Measurements from ENCODE around the gene SPATS2L.
A peak's percentile ranks its signal among the peaks of the same experiment; 100 is the strongest.

Gene SPATS2L

DNA sequence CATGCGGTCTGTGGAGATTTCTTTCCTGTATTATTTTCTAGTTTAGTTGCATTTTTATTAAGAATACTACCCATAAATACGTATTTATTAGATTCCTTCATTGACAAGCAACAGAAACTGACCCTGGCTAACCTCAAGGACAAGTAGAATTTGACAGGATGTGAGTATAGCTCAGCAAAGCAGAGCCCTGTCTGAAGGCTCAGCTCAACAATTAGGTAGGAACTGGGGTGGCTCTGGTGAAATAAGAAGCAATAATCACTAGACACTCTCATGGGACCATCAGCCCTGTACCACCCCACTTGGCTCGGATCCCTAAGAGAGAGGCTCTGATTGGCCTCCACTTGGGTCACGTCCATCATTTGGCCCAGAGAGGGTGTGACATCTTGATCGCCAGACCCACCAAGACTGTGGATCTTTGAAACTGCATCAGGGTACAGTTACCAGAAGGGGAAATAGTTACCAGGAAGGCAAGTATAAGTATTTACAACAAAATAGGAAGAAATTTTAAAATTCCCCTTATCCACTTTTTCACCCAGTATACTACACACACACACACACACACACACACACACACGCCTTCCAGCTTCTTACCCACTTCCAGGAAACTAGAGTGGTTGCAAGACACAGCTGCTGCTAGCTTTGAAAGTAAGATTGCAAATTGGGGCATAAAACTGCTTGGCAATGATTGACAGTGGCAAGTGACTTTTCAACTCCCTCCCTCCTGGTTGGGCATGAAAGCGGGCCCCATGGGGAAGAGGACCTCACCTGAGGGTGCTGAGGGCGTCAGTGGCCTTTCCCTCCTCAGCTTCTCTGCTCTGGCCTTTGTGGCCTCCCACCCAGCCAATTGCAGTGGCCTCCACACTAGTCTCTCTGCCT lies 161.6 kb downstream of the SPATS2L start:
- H3K4me3 ChIP-seq (ENCODE audit: low read depth, low read length): no peak overlapping the region
- TF ChIP-seq, protein P1, sequence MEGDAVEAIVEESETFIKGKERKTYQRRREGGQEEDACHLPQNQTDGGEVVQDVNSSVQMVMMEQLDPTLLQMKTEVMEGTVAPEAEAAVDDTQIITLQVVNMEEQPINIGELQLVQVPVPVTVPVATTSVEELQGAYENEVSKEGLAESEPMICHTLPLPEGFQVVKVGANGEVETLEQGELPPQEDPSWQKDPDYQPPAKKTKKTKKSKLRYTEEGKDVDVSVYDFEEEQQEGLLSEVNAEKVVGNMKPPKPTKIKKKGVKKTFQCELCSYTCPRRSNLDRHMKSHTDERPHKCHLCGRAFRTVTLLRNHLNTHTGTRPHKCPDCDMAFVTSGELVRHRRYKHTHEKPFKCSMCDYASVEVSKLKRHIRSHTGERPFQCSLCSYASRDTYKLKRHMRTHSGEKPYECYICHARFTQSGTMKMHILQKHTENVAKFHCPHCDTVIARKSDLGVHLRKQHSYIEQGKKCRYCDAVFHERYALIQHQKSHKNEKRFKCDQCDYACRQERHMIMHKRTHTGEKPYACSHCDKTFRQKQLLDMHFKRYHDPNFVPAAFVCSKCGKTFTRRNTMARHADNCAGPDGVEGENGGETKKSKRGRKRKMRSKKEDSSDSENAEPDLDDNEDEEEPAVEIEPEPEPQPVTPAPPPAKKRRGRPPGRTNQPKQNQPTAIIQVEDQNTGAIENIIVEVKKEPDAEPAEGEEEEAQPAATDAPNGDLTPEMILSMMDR (IDR thresholded peaks at IDR 0.05; ENCODE audit: borderline replicate concordance, insufficient read depth, low read depth, low read length): no peak

DNA sequence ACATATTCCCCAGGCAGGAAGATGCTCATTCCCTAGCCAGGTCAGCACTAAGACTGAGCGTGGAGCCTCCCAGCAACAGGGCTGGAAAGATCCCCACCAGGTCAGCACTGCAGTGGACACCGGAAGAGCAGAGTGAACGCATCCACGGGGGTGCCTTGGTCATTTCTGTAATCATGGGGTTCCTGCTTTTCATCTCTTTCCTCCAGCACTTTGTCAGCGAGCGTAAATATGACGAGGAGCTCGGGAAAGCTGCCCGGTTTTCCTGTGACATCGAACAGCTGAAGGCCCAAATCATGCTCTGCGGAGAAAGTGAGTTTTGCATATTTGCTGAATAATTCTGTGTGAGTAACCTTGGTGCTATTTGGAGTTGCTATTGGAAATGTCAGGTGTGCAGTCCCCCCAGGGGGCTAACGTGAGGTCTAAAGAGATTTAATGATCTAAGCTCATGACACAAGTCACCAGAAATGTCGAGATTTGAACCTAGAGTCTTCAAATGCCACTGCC lies 163.3 kb downstream of the SPATS2L start:
- H3K4me3 ChIP-seq (ENCODE audit: low read depth, low read length): no peak overlapping the region
- TF ChIP-seq, protein P1 (IDR thresholded peaks at IDR 0.05; ENCODE audit: borderline replicate concordance, insufficient read depth, low read depth, low read length): no peak

DNA sequence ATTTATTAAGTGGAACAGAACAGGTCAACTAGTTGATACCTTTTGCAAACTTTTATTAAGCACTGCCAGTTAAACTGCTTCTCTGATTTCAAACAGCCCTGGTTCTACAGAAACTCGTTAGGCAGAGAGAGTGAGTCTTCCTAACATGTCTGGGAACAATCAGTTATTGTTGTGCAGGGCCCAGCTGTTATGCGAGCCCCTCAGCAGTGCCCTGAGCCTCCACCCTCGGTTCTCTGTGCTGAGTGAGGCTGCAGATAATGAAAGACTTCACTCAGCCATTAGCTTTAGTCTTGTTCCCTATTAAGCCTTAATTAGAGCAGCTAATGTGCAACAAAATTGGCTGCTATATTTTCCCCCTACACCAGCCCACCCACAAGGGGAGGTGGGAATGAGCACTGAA lies 163.7 kb downstream of the SPATS2L start:
- H3K4me3 ChIP-seq (ENCODE audit: low read depth, low read length): no peak overlapping the region
- TF ChIP-seq, protein P1 (IDR thresholded peaks at IDR 0.05; ENCODE audit: borderline replicate concordance, insufficient read depth, low read depth, low read length): no peak

DNA sequence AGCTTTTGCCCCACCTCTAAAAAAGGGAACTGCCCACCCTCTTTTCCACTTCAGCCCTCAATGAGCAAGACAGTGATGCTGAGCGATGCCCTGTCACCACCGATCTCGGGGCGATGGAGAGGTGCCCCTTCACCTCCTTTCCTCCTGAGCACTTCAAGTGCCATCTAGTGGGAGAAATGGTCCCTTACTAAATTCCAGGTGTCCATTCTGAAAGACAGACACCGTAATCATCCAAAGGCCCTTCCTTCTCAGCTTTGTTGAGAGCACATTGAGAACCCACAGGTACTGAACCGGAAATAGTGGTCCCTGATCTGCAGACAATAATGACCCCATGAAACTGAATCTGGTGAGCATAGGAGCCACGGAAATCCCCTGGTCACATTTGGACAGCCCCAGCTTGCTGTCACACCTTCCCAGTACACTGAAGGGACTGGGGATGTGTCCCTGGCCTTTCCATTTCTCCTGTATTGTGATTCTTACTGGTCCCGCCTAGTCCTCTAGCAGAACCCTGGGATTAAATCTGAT lies 164.9 kb downstream of the SPATS2L start:
- TF ChIP-seq, protein P1 (IDR thresholded peaks at IDR 0.05; ENCODE audit: borderline replicate concordance, insufficient read depth, low read depth, low read length): peak; percentile 64
- H3K4me3 ChIP-seq (ENCODE audit: low read depth, low read length): no peak overlapping the region

DNA sequence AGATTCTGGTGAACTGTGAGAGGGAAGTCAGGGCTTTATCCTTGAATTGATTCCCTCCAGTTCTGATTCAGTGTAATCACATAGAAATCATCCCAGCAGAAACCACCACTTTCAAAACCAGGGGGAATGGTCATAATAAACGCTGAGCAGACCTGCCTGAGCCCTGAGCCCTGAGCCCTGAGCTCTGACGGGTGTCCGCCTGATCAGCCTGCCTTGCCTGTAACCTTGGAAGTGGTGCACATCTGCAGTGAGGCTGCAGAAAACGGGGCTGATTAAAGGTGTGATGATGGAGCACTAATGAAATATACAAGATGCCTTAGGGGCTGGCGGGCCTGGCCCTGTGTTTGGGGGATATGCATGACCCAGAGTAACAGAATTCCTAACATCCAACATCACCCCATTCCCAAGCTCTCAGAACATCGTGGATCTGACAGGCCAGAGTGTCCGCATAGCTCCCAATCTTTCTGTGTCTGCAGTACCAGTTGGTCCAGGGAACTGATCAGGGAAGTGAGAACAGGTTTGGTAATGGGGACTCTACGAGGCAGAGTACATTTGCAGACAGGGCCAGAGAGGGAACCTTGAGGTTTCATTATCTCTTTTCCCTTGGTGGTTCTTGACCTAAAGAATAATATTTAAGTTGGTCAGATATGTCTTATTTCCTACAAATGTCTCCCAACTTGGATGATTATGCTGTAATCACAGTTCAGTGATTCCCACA lies 165.6 kb downstream of the SPATS2L start:
- TF ChIP-seq, protein P1 (IDR thresholded peaks at IDR 0.05; ENCODE audit: borderline replicate concordance, insufficient read depth, low read depth, low read length): no peak
- H3K4me3 ChIP-seq (ENCODE audit: low read depth, low read length): no peak overlapping the region

DNA sequence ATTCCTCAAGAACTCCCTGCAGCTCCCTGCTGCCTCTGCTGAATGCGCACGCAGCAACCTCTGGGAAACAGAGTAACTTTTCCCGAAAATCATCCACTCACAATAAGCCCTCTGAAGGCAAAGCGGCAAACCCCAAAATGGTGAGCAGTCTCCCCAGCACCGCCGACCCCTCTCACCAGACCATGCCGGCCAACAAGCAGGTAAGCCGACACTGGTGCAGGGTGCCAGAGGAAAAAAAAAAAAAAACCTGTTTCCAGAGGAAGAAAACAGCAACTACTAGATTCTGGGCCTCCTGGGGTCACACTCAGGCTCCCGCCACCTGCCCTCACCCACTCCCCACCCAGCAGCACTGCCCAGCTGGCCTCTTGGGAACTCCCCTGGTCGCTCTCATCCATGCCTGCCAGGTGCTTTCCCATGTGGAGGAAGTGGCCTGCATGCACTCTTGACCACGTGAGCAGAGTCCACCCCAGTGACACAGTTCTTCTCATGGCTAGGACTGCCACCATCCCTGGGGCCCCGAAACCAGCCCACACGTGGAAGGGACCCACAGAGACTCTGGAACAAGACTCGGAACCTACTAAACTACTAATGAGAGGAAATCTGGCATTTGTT lies 166.5 kb downstream of the SPATS2L start:
- H3K4me3 ChIP-seq (ENCODE audit: low read depth, low read length): no peak overlapping the region
- TF ChIP-seq, protein P1 (IDR thresholded peaks at IDR 0.05; ENCODE audit: borderline replicate concordance, insufficient read depth, low read depth, low read length): no peak
